ENCODE results near the gene PIK3AP1. TPM values are rescaled to one million over a fixed set of nuclear protein-coding genes. Genes with fewer than 3 reads are reported as not detected.

The PIK3AP1 gene
- total and polyA plus RNA-seq, 2 of the 8 experiments (the other 6 are each of a cell fraction or from before 2014, with no cell fraction given), result 1.9 to 4.5 TPM

- Histone ChIP-seq H3K9ac (replicated peaks in 1 of 4; ENCODE audit: extremely low read depth in 1 of 4, low read depth in 3 of 4, low read length in 3 of 4) (no peak overlapping the region), H3K4me3 (ENCODE audit: extremely low read depth in 1 of 4, insufficient read depth in 2 of 4, low read depth in 3 of 4, low read length in 4 of 4) (no peak overlapping the region), H4K91ac (replicated peaks; ENCODE audit: insufficient read length, low read length) (no peak overlapping the region), H3K56ac (replicated peaks; ENCODE audit: insufficient read length, low read depth, low read length) (no peak overlapping the region), H2BK15ac (ENCODE audit: low read length) (no peak overlapping the region), H2BK12ac (ENCODE audit: low read depth, low read length) (no peak overlapping the region), H4K8ac (ENCODE audit: extremely low read depth, insufficient read depth, low read length) (no peak overlapping the region), H2BK120ac (replicated peaks; ENCODE audit: low read depth, low read length) (no peak overlapping the region), H3K4me2 (ENCODE audit: insufficient read depth in 1 of 2, low read depth in 2 of 2, low read length in 2 of 2) (no peak overlapping the region), H3K14ac (ENCODE audit: insufficient read length) (no peak overlapping the region), H3K4ac (replicated peaks; ENCODE audit: insufficient read length, low read depth, low read length) (no peak overlapping the region), H4K5ac (ENCODE audit: insufficient read length, low read depth, low read length) (no peak overlapping the region), H2BK5ac (ENCODE audit: low read depth, low read length) (no peak overlapping the region), H2AK5ac (ENCODE audit: low read depth, low read length) (no peak overlapping the region), H3K18ac (ENCODE audit: extremely low read depth, low read length) (no peak overlapping the region), H3K79me1 (ENCODE audit: low read depth, low read length) (no peaks in the 10 kb centered on the region), H3K79me2 (ENCODE audit: control insufficient read depth in 1 of 2, insufficient read depth in 2 of 2, low read length in 2 of 2) (no peaks in the 10 kb centered on the region), H4K20me1 (replicated peaks in 1 of 2; ENCODE audit: control insufficient read depth in 1 of 2, insufficient read depth in 2 of 2, low read length in 2 of 2) (no peaks in the 10 kb centered on the region), H2BK20ac (ENCODE audit: low read length) (no peak overlapping the region), H3K27me3 (replicated peaks in 1 of 4; ENCODE audit: control insufficient read depth in 3 of 4, extremely low read depth in 1 of 4, insufficient read depth in 3 of 4, low read length in 3 of 4) (no peaks in the 10 kb centered on the region), H3K27ac (ENCODE audit: low read depth, low read length) (no peak overlapping the region), H3K36me3 (ENCODE audit: control insufficient read depth in 2 of 4, insufficient read depth in 4 of 4, low read length in 3 of 4) (no peaks in the 10 kb centered on the region), H3K23me2 (ENCODE audit: low read depth, low read length) (no peaks in the 10 kb centered on the region), H2AFZ (ENCODE audit: low read length) (no peak overlapping the region), H3K23ac (ENCODE audit: insufficient read length) (no peak overlapping the region), H3K4me1 (replicated peaks in 1 of 4; ENCODE audit: control insufficient read depth in 3 of 4, insufficient read depth in 4 of 4, low read length in 3 of 4) (no peaks in the 10 kb centered on the region), H3K9me3 (ENCODE audit: insufficient read depth in 2 of 2, low read depth in 1 of 2, low read length in 1 of 2) (no peaks in the 10 kb centered on the region)
- no peak for DNase-seq (ENCODE audit: low read depth in 1 of 2, low spot score in 2 of 2)
- FAIRE-seq, result no peak
- CTCF ChIA-PET (ENCODE audit: partially characterized antibody), result interaction anchor here (5.1 kb wide), 1 partner anchor 30 kb away, joined by 20 read pairs; no protein-coding TSS in a partner anchor
- POLR2A ChIA-PET (ENCODE audit: partially characterized antibody), result no interaction called here
- WGBS, 2 experiments (ENCODE audit: extremely low coverage in 1 of 2, insufficient coverage in 1 of 2, insufficient read length in 1 of 2, insufficient replicate concordance in 2 of 2, low coverage in 1 of 2, low lambda C conversion rate in 2 of 2, missing lambda C conversion rate in 1 of 2), result 92% methylated on average over 4 of the region's 4 CpGs; no CpG with 5 or more reads in 1 of the 2 experiments
- no peak for TF ChIP-seq SP2 (IDR thresholded peaks at IDR 0.05; ENCODE audit: low read length)
- no peak for TF ChIP-seq ATF2 (IDR thresholded peaks at IDR 0.05; ENCODE audit: low read length)
- no peak for TF ChIP-seq E2F6 (IDR thresholded peaks at IDR 0.05)
- no peak for TF ChIP-seq HDAC2 (IDR thresholded peaks at IDR 0.05; ENCODE audit: borderline replicate concordance in 1 of 2, low read depth in 2 of 2, low read length in 2 of 2)
- no peak for TF ChIP-seq PHF8 (conservative IDR thresholded peaks at IDR 0.05; ENCODE audit: low read depth, low read length)
- TF ChIP-seq FOSL1 (IDR thresholded peaks at IDR 0.05; ENCODE audit: insufficient read depth, low read depth, low read length), result no peak
- TF ChIP-seq NRF1 (IDR thresholded peaks at IDR 0.05; ENCODE audit: low read depth, low read length), result no peak
- no peak for TF ChIP-seq CHD2 (IDR thresholded peaks at IDR 0.05; ENCODE audit: low read length)
- TF ChIP-seq CBX5 (IDR thresholded peaks at IDR 0.05; ENCODE audit: low read depth, low read length), result no peak
- TF ChIP-seq, protein P1, sequence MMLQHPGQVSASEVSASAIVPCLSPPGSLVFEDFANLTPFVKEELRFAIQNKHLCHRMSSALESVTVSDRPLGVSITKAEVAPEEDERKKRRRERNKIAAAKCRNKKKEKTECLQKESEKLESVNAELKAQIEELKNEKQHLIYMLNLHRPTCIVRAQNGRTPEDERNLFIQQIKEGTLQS (IDR thresholded peaks at IDR 0.05; ENCODE audit: insufficient read depth, low read depth, low read length), result no peak
These were observed 49.0 kb downstream of the PIK3AP1 start for GRCh38 chr10:96671211-96671890.

Data from H1 (cell line).